LNCaP clone FGC (cell line): ENCODE measurements around the gene CUL2.

Source experiments
- DNase-seq: peaks from one replicate; pipeline ENCODE4 v3.0.0-alpha.2; 2011; ENCODE audit warnings: low read depth
- H3K4me3 ChIP-seq: 2 replicates; pipeline ENCODE4 v1.5.1; 2011; ENCODE audit warnings: mild to moderate bottlenecking, low read depth, low read length, control low read depth
- CTCF ChIP-seq: IDR thresholded peaks from 2 replicates; pipeline ENCODE4 v1.5.1; 2012; ENCODE audit warnings: mild to moderate bottlenecking; ENCODE audit not compliant: control insufficient read depth, insufficient read depth; ENCODE audit errors: extremely low read depth

Gene CUL2

GRCh38 chr10:35079763-35080162 lies 10.4 kb downstream of the CUL2 start:
- H3K4me3 ChIP-seq = no peak overlapping the region
- no peak for DNase-seq
- TF ChIP-seq CTCF = no peak

- no peak for DNase-seq
- no peak for TF ChIP-seq CTCF
Measured at GRCh38 chr10:35079265-35079664, 10.9 kb downstream of the CUL2 start.

GRCh38 chr10:35075228-35075627 lies 14.9 kb downstream of the CUL2 start:
- TF ChIP-seq CTCF = no peak
- DNase-seq = no peak

More at GRCh38 chr10:35079265-35079664, 10.9 kb downstream of the CUL2 start:
- H3K4me3 ChIP-seq = no peak overlapping the region

GRCh38 chr10:35074266-35074665 lies 15.9 kb downstream of the CUL2 start:
- H3K4me3 ChIP-seq = no peak overlapping the region
- no peak for DNase-seq
- no peak for TF ChIP-seq CTCF

More at GRCh38 chr10:35075228-35075627, 14.9 kb downstream of the CUL2 start:
- no peak overlapping the region for H3K4me3 ChIP-seq

- no peak for TF ChIP-seq CTCF
- DNase-seq = no peak
- H3K4me3 ChIP-seq = no peak overlapping the region
Measured at GRCh38 chr10:35070521-35070920, 19.6 kb downstream of the CUL2 start.

GRCh38 chr10:35063837-35064454 lies 26.2 kb downstream of the CUL2 start:
- H3K4me3 ChIP-seq = no peak overlapping the region
- no peak for TF ChIP-seq CTCF
- no peak for DNase-seq

GRCh38 chr10:35059481-35059880 lies 30.7 kb downstream of the CUL2 start:
- TF ChIP-seq CTCF = no peak
- no peak for DNase-seq
- H3K4me3 ChIP-seq = no peak overlapping the region
